Measurements from ENCODE around the gene SMURF2.

- TF ChIP-seq CTCF (conservative IDR thresholded peaks at IDR 0.05 in 1 of 2, IDR thresholded peaks at IDR 0.05 in 1 of 2; ENCODE audit: extremely low read depth in 1 of 2, insufficient read depth in 1 of 2, low read depth in 1 of 2, low read length in 2 of 2) (no peak), EZH2 (IDR thresholded peaks at IDR 0.05; ENCODE audit: borderline replicate concordance, low read length) (no peak)
These were observed 155.3 kb downstream of the SMURF2 start, which contains the start of gene CEP95 for GRCh38 chr17:64506576-64507412.

Data from mammary epithelial cell (primary cell).